Subcutaneous adipose tissue (tissue), 4 donors: ENCODE data around the gene ZNF117. TPM values are rescaled to one million over a fixed set of nuclear protein-coding genes. Genes with fewer than 3 reads are reported as not detected.

Experiments used
- total RNA-seq, 4 donors: library from RNA; depleted of rRNA; stranded (reverse); fragments of >200 nt; gene quantifications; one replicate each; pipeline ENCODE4 v1.1.0, GENCODE V29; 2016
- TF ChIP-seq, protein P1 (sequence below): fragments of 450-650 bp; IDR thresholded peaks from one replicate; pipeline ENCODE4 v1.5.1; 2016; ENCODE audit warnings: low read depth, mild to moderate bottlenecking, control low read depth, antibody characterized with exemption, moderate library complexity

The ZNF117 gene
- 10 to 100 TPM; 51.2 to 89.6 (median 71.6) TPM for total RNA-seq

DNA sequence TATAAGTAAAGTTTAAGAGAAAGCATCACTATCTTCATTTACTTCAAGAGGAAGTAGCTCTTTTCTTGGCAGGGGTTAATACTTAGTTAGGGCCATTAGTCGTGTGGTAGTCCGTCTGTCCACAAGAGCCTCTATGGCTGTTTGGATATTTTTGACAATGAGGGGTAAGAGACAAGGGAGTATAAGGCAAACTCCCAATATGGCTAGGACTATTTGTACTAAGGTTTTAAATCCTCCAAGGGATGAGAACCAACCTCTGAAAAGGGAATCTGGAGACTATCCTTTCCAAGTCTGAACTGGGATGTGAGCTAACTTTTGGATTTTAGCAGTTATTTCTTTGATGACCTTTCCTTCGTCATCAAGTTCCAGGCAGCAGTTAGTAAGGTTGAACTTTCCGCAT is at the start of gene ZNF117:
Gene ZNF117, minus strand, starts transcription at position 101 of the 400 bp plus-strand sequence.
- TF ChIP-seq, protein P1, sequence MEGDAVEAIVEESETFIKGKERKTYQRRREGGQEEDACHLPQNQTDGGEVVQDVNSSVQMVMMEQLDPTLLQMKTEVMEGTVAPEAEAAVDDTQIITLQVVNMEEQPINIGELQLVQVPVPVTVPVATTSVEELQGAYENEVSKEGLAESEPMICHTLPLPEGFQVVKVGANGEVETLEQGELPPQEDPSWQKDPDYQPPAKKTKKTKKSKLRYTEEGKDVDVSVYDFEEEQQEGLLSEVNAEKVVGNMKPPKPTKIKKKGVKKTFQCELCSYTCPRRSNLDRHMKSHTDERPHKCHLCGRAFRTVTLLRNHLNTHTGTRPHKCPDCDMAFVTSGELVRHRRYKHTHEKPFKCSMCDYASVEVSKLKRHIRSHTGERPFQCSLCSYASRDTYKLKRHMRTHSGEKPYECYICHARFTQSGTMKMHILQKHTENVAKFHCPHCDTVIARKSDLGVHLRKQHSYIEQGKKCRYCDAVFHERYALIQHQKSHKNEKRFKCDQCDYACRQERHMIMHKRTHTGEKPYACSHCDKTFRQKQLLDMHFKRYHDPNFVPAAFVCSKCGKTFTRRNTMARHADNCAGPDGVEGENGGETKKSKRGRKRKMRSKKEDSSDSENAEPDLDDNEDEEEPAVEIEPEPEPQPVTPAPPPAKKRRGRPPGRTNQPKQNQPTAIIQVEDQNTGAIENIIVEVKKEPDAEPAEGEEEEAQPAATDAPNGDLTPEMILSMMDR, result no peak

DNA sequence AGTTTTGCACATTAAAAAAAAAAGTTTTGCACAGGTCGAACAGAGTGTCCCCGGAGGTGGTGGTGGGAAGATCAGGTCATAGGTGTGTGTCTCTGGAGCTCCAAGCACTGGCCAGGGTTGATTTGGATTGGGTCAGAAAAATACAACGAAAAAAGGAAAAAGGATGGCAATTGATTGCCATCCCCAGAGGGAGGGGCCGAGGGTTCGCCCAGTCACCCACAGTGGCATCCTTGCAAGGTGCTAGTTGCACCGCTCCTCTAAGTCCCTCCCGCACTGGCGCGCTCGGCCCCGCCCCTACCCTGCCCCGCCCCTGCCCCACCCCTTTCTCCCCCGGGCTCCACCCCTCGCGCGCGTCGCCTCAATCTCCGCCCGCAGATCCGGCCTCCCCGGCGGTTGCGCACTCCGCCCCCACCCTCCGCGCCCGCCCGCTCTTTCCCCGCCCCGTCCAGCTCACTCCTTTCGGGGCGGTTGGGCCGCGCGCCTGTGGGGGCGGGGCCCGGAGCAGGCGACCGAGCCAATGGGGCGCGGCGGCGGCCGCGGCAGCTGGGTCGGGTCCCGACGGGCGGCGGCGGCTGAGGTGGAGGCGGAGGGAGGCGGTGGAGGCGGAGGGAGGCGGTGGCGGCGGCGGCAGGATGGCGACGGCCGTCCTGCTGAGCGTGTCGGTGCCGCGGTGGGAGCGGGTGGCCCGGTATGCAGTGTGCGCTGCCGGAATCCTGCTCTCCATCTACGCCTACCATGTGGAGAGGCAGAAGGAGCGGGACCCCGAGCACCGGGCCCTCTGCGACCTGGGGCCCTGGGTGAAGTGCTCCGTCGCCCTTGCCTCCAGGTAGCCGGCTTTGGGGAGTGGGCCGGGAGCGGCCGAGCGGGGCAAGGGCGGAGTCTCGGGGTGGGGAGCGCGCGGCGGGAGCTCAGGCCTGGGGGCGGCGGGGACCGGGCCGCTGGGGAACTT is 47.2 kb upstream of the ZNF117 start:
- TF ChIP-seq, protein P1, result no peak

DNA sequence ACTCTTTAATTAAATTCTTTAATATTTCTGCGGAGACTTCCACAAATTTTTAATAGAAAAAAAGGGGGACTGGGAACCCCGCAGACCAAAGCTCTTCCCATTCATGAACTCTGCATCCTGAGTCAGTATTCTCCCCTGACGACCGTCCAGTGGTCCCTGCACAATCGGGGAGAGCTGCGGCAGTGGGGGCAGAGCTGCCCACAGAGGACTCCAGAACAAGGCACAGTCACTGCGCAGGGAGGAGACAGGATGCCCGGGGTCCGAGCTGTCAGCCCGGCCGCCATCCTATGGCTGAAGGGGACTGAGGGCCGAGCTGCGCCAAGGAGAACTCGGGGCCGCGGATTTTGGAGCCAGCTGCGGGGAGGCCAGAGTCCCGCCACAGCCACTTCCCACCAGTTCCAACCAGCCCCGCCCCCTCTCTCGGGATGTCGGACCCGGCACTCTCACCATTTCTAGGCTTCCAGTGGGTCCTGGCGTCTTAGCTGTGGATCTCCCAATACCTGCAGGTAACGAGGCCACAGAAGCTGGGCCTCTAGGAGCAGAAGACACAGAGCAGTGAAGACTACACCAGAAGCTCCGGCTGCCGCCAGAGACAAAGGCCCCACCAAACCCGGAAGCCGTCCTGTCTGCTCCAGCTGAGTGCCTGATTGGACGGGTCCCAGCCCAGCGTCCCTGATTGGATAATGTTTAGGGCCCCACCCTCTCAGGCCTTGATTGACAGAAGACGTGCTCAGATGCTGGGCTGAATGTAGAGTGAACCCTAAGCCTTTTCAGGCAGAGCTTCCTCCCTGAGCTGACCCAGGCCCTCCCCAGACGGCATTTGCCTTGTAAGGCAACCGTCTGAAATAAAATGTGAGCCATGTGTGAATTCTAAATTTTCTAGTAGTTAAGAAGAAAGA is 15.5 kb upstream of the ZNF117 start, which contains the start of gene ERV3-1:
Gene ERV3-1, minus strand, starts transcription at position 594 of the 899 bp plus-strand sequence. CDS start 13,661 bp downstream, outside the sequence.
- TF ChIP-seq, protein P1, result no peak

- TF ChIP-seq, protein P1, result no peak
Observed at GRCh38 chr7:65004575-65004974, 13.7 kb upstream of the ZNF117 start.

DNA sequence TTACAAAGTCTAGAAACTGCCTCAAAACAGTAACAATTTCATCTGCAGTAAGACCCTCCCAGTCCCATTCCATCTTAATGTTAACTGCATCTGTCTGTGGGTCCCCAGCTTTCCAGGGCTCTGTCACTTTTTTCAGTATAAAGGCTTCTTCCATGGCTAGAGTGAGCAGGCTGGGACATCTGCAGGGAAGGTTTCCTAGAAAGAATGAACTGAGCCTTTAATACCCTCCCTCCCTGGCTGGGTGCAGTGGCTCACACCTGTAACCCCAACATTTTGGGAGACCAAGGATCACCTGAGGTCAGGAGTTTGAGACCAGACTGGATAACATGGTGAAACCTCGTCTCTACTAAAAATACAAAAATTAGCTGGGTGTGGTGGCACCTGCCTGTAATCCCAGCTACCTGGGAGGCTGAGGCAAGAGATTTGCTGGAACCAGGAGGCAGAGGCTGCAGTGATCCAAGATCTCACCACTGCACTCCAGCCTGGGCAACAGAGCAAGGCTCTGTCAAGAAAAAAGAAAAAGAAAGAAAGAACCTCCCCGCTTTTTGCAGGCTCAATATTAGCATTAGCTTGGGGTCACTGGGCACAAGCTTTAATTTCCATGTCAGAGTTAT is 12.2 kb upstream of the ZNF117 start:
- TF ChIP-seq, protein P1, result no peak

- TF ChIP-seq, protein P1, result no peak
Observed at GRCh38 chr7:65001291-65001814, 10.5 kb upstream of the ZNF117 start.
